ENCODE results near the gene PRKAR1B. TPM values are rescaled to one million over a fixed set of nuclear protein-coding genes. Genes with fewer than 3 reads are reported as not detected.

PRKAR1B gene
- total RNA-seq, 1 donor from 2014 or later, result 14.0 TPM

DNA sequence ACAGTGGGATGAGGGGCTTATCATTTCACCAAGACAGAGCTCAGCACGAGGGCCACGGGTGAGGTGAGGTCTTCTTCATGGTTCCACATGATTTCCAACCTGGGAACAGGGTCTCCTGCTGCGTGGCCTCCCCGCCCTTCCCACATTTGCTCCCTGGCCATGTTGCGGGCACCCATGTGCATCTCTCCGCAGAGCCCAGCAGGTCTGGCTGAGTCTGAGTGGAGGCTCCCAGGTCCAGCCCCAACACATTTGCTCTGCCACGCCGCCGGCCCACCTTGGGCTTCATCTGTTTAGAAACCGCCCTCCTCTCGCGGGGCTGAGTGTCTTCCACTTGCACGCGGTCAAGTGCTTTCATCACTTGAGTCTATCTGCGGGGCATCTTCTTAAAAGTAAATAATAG, 14.8 kb upstream of the PRKAR1B start:
- Histone ChIP-seq H3K4me3 (ENCODE audit: low read depth, low read length) (no peak overlapping the region), H3K27me3 (ENCODE audit: control insufficient read depth, insufficient read depth, low read length) (no peaks in the 10 kb centered on the region), H3K36me3 (ENCODE audit: control insufficient read depth, insufficient read depth, low read length) (peaks cover 16% of the 10 kb centered on the region)
- DNase-seq (ENCODE audit: low read depth) (no peak), FAIRE-seq (no peak)
- TF ChIP-seq CTCF (IDR thresholded peaks at IDR 0.05; ENCODE audit: insufficient read depth, low read length, severe bottlenecking), result no peak

DNA sequence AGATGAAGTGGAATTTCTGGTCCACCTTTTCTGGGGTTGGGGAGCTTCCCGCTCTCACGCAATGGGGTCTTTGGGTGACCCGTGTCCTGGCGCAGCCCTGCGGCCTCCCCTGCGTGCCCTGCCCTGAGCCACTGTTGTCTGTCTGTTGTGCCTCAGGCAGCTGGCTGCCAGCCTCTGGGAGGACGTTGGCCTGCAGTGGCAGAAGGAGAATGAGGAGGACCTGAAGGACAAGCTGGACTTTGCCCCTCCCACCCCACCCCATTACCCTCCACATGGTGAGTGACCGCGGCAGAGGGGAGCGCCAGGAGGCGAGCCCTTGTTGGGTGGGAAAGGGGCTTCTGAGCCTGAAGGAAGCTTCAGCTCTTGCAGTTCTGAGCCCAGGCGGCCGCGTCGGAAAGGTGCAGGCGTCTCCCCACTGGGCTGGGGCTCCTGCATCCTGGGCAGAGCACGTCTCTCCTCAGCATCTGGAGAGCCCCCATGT, 14.2 kb upstream of the PRKAR1B start:
- no peak for TF ChIP-seq CTCF (IDR thresholded peaks at IDR 0.05; ENCODE audit: insufficient read depth, low read length, severe bottlenecking)
- Histone ChIP-seq H3K4me3 (ENCODE audit: low read depth, low read length) (no peak overlapping the region), H3K36me3 (ENCODE audit: control insufficient read depth, insufficient read depth, low read length) (peaks cover 16% of the 10 kb centered on the region), H3K27me3 (ENCODE audit: control insufficient read depth, insufficient read depth, low read length) (no peaks in the 10 kb centered on the region)
- FAIRE-seq (no peak), DNase-seq (ENCODE audit: low read depth) (no peak)

GRCh38 chr7:739983-740942, 13.2 kb upstream of the PRKAR1B start:
- no peaks in the 10 kb centered on the region for H3K27me3 ChIP-seq (ENCODE audit: control insufficient read depth, insufficient read depth, low read length)
- no peak for TF ChIP-seq CTCF (IDR thresholded peaks at IDR 0.05; ENCODE audit: insufficient read depth, low read length, severe bottlenecking)
- H3K4me3 ChIP-seq (ENCODE audit: low read depth, low read length), result no peak overlapping the region
- FAIRE-seq (no peak), DNase-seq (ENCODE audit: low read depth) (no peak)
- peaks cover 16% of the 10 kb centered on the region for H3K36me3 ChIP-seq (ENCODE audit: control insufficient read depth, insufficient read depth, low read length)

GRCh38 chr7:739455-739982, 12.4 kb upstream of the PRKAR1B start:
- no peaks in the 10 kb centered on the region for H3K27me3 ChIP-seq (ENCODE audit: control insufficient read depth, insufficient read depth, low read length)
- peaks cover 14% of the 10 kb centered on the region for H3K36me3 ChIP-seq (ENCODE audit: control insufficient read depth, insufficient read depth, low read length)
- no peak for TF ChIP-seq CTCF (IDR thresholded peaks at IDR 0.05; ENCODE audit: insufficient read depth, low read length, severe bottlenecking)
- no peak for FAIRE-seq
- H3K4me3 ChIP-seq (ENCODE audit: low read depth, low read length), result no peak overlapping the region
- DNase-seq (ENCODE audit: low read depth), result no peak

GRCh38 chr7:738723-739454, 11.8 kb upstream of the PRKAR1B start:
- no peak for DNase-seq (ENCODE audit: low read depth)
- peaks cover 14% of the 10 kb centered on the region for H3K36me3 ChIP-seq (ENCODE audit: control insufficient read depth, insufficient read depth, low read length)
- no peak overlapping the region for H3K4me3 ChIP-seq (ENCODE audit: low read depth, low read length)
- no peak for FAIRE-seq
- H3K27me3 ChIP-seq (ENCODE audit: control insufficient read depth, insufficient read depth, low read length), result no peaks in the 10 kb centered on the region
- no peak for TF ChIP-seq CTCF (IDR thresholded peaks at IDR 0.05; ENCODE audit: insufficient read depth, low read length, severe bottlenecking)

Data from bronchial epithelial cell (primary cell).